Thyroid gland (tissue), 4 donors: ENCODE results near the gene PHACTR3.
"Not testable (repeated sequence)": the region's sequence is repeated elsewhere in the genome, so short reads cannot be mapped to it uniquely, and the experiment has no call there.

ENCODE experiments used
- CTCF ChIP-seq, 6 experiments: fragments of 200-600 bp in 3 of 6; fragments of 450-650 bp in 3 of 6; sonication (generic) in 3 of 6; IDR thresholded peaks; one replicate each; pipeline ENCODE4 v1.5.1; 2016 to 2019; ENCODE audit warnings: antibody characterized with exemption in 6 of 6, mild to moderate bottlenecking in 2 of 6, inconsistent platforms in 1 of 6, moderate library complexity in 1 of 6
- POLR2A ChIP-seq, 2 donors: fragments of 450-650 bp; IDR thresholded peaks; one replicate each; pipeline ENCODE4 v1.6.1; 2017; ENCODE audit warnings: antibody characterized with exemption in 2 of 2, mild to moderate bottlenecking in 2 of 2, moderate library complexity in 1 of 2

GRCh38 chr20:59557733-59558529 is 46.4 kb upstream of the PHACTR3 start:
- not testable (repeated sequence) for TF ChIP-seq CTCF, POLR2A (IDR thresholded peaks at IDR 0.05)
